Dedifferentiated amniotic fluid mesenchymal stem cell (primary cell): ENCODE data around the gene EIF6.
A peak's percentile ranks its signal among the peaks of the same experiment; 100 is the strongest.
"Not testable (repeated sequence)": the region's sequence is repeated elsewhere in the genome, so short reads cannot be mapped to it uniquely, and the experiment has no call there.

Experiments
- DNase-seq: peaks from one replicate; pipeline ENCODE4 v3.0.0-alpha.2; 2016; ENCODE audit errors: extremely low spot score

Gene EIF6

DNA sequence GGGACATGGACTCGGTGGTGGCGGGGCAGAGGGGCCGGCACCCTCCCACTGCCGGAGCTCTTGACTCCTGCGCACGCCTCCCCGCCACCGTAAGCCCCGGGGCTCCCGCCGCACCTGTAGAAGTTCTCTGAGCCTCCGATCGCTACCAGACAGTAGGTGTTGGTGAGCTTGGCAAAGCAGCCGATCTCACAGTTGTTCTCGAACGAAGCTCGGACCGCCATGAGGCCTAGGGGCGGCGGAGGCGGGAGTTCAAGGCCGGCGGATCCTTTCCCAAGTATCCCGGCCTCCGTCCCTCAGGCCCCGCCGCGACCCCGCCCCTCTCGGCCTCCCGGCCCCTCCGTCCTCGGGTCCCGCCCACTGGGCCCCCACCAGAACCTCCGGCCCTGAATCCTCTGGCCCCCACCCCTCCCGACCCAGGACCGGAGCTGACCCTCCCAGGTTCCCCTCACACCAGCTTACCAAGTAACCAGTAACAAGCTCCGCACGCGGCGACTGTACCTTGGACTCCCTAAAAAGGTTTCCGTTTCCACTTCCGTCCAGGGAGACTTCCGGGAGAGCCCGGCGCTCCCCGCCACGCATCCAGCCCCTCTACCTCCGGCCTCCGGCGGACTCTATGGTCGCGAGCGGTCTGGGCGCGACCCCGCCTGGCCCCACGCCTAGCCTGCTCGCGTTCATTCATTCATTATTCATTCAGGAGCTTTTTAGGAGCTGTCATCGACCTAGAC, at the start of gene EIF6:
TSS of gene EIF6 (minus strand) at position 506 of the 725 bp plus-strand sequence. CDS start at position 221, 285 bp downstream.
- peak; percentile 59 for DNase-seq

- DNase-seq: no peak
These were observed 49.0 kb upstream of the EIF6 start for GRCh38 chr20:35333606-35334005.

DNA sequence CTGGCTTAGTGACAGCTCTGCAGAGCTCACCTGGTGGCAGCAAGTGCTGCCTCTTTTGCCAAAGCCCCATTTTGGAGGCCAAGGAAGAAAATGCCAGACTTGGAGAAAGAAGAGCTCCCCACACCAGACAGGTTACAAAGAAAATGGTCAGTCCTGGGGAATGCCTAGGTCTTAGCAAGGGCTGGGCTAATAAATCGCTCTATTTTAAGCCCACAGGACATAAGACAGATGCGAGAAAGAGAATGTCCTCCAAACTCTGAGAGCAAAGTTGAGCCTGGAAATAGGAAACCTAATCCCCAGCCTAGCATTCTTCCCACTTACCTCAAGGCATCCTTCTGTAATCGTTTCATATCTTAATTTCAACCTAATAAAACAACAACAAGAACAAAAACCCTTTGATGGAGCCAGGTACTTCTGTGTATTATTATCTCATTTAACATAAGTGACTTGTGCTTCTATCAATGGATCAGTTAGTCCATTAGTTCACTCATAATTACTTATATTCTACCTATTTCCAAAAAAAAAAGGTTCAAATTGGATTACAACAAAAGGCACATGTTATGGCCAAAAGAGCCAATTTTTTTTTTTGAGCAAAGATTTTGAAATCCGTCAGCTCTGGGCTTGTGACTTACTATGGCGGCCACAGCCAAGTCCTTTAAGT, 48.1 kb upstream of the EIF6 start:
- no peak for DNase-seq

DNA sequence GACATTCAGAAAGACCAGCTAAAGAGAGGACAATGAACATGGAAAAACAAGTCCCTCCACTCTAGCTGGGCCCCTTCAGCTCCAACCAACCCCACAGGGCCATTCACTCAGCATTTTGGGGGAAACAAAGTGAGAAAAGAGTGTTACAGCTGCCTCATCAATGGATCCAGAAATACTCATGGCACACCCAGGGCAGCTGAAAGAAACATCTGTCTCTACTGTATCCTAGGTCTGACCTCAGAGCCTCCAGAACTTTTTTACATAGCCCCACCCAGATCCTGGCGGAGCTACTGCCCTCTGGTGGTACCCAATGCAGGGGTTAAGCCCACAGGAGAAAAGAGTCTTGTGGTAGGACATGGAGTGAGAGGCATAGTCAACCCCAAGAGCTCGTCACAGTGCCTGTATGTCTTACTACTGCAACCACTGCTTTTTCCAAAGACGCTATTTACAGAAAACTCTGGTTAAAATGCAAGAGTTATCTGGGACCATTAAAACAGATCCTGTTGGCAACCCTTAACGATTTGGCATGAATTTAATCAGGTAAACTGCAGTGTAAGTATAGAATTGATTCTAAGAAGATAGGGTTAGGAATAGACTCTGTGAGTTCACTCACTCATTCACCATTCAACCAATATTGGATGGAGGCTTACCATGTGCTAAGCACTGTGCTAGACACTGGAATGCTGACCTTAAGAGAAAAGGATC, 45.0 kb upstream of the EIF6 start:
- no peak for DNase-seq

- DNase-seq: no peak
These were observed 44.1 kb upstream of the EIF6 start for GRCh38 chr20:35328689-35329088.

DNA sequence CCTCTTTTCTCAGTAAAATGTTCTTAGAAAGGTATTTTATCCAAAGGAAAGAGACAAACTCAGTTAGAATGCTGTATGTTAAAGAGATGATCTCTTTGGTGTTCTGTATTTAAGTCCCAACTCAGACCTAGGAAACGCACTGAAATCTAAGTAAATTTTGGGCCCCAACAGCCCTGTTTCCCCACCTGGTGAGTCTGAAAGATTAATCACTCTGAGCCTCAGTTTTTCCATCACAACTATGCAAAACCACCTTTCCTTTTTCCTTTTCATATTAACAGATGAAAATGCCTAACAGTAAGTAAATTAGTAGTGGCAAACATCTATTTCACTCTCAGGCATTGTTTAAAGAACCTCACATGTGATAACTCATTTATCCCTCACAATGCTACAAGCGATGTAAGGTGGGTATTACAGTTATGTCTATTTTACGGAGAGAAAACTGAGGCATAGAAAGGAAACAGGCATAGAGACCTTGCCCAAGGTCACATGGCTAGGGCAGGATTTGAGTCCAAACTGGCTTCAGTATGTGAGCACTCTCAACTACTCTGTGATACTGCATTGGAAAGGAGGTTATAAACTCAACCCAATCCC, 43.6 kb upstream of the EIF6 start:
- no peak for DNase-seq

GRCh38 chr20:35327074-35327976, 42.8 kb upstream of the EIF6 start:
- DNase-seq: no peak

GRCh38 chr20:35326740-35327073, 42.1 kb upstream of the EIF6 start:
- no peak for DNase-seq

GRCh38 chr20:35326021-35326739, 41.6 kb upstream of the EIF6 start:
- no peak for DNase-seq

- no peak for DNase-seq
These were observed 40.8 kb upstream of the EIF6 start for GRCh38 chr20:35325401-35325800.

DNA sequence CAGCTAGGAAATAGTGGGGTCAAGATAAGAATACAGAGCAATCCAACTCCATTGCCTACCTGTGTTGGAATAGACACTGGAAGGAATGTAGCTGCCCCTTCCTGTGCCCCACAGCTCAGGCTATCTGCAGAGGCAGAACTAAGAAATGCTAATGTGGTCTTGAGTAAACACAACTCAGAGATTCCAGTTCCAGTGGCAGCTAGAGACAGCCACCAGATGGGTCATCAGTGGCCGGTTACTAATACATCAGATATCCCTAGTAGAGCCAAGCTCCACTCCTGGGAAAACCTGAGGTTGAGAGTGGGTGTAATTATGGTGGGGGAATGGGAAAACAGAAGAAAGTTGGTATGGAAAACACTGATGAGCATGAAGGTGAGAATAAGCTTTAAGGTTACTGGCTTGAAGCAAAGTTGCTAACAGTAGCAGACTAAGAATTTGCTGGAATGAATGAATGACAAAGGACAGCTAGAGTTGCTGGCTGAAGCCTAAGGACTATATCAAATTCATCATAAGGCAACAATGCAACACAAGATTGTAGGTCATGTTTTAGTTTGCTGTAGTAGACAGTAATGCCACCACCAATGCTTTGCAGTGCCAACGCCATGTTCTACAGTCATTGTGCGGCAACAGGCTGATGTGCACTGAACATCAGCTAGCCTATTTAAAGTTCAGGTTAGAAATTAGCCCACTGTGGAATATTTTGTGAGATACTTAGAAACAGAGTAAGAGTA, 36.0 kb upstream of the EIF6 start:
- no peak for DNase-seq

- no peak for DNase-seq
These were observed 35.3 kb upstream of the EIF6 start for GRCh38 chr20:35319871-35320197.

GRCh38 chr20:35319192-35319870, 34.8 kb upstream of the EIF6 start:
- no peak for DNase-seq

- peak; percentile 27 for DNase-seq
These were observed 34.1 kb upstream of the EIF6 start for GRCh38 chr20:35318502-35319157.

- no peak for DNase-seq
These were observed 33.0 kb upstream of the EIF6 start for GRCh38 chr20:35317416-35318210.

GRCh38 chr20:35316086-35316485, 31.5 kb upstream of the EIF6 start:
- no peak for DNase-seq

DNA sequence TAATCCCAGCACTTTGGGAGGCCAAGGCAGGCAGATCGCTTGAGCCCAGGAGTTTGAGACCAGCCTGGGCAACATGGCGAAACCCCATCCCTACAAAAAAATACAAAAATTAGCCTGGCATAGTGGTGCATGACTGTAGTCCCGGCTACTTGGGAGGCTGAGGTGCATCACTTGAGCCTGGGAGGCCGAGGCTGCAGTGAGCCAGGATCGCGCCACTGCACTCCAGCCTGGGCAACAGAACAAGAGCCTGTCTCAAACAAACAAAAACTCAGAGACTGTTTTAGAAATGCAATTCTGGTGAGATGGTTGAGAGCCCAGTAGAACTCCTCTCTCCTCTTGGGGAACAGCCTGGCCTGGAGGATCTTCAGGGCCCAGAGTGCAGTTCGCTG, 31.1 kb upstream of the EIF6 start:
- not testable (repeated sequence) for DNase-seq
